OCI-LY1 (cell line): Measurements from ENCODE around the gene PKP3.

ENCODE experiments used
- H2AFZ ChIP-seq: fragments of 200-600 bp; sonication (generic), shearing (Covaris generic); 2 replicates; pipeline ENCODE4 v1.6.0; 2014; ENCODE audit warnings: antibody characterized with exemption, mild to moderate bottlenecking, low read length
- H3F3A ChIP-seq: fragments of 200-600 bp; sonication (generic), shearing (Covaris generic); 2 replicates; pipeline ENCODE4 v1.6.0; 2014; ENCODE audit warnings: mild to moderate bottlenecking, antibody characterized with exemption, low read length, moderate library complexity; ENCODE audit not compliant: insufficient read depth
- H3K27ac ChIP-seq: fragments of 200-600 bp; sonication (generic); 2 replicates; pipeline ENCODE4 v1.5.1; 2014; ENCODE audit warnings: low read length, mixed run types, mild to moderate bottlenecking, low read depth; ENCODE audit not compliant: poor library complexity, severe bottlenecking
- H3K27me3 ChIP-seq: fragments of 200-600 bp; sonication (generic); 2 replicates; pipeline ENCODE4 v1.6.0; 2014; ENCODE audit warnings: antibody characterized with exemption, mild to moderate bottlenecking, low read length, moderate library complexity; ENCODE audit not compliant: insufficient read depth
- H3K36me3 ChIP-seq: fragments of 200-600 bp; sonication (generic); 2 replicates; pipeline ENCODE4 v1.6.1; 2014; ENCODE audit warnings: mild to moderate bottlenecking, antibody characterized with exemption, low read length, moderate library complexity, mixed read lengths; ENCODE audit not compliant: insufficient read depth
- H3K4me1 ChIP-seq: fragments of 200-600 bp; sonication (generic); 2 replicates; pipeline ENCODE4 v1.5.1; 2014; ENCODE audit warnings: mild to moderate bottlenecking, low read length, moderate library complexity; ENCODE audit not compliant: insufficient read depth, severe bottlenecking
- H3K4me2 ChIP-seq: fragments of 200-600 bp; sonication (generic), shearing (Covaris generic); 2 replicates; pipeline ENCODE4 v1.6.1; 2014; ENCODE audit warnings: low read length
- H3K4me3 ChIP-seq: fragments of 200-600 bp; sonication (generic); 2 replicates; pipeline ENCODE4 v1.5.1; 2014; ENCODE audit warnings: low read length, low read depth, mild to moderate bottlenecking, mixed read lengths; ENCODE audit not compliant: poor library complexity, severe bottlenecking
- H3K79me2 ChIP-seq: fragments of 200-600 bp; shearing (Covaris generic); 2 replicates; pipeline ENCODE4 v1.6.1; 2016; ENCODE audit warnings: mixed run types, low read length, mixed read lengths; ENCODE audit not compliant: insufficient read depth
- H3K9ac ChIP-seq: fragments of 200-600 bp; sonication (generic), shearing (Covaris generic); 2 replicates; pipeline ENCODE4 v1.6.1; 2014; ENCODE audit warnings: mild to moderate bottlenecking, low read length, mixed read lengths
- H3K9me2 ChIP-seq: fragments of 200-600 bp; sonication (generic), shearing (Covaris generic); 2 replicates; pipeline ENCODE4 v1.6.1; 2014; ENCODE audit warnings: low read depth, mild to moderate bottlenecking, low read length, mixed read lengths
- H3K9me3 ChIP-seq: fragments of 200-600 bp; shearing (Covaris generic); 2 replicates; pipeline ENCODE4 v1.6.1; 2014; ENCODE audit warnings: low read length, mixed read lengths
- H4K20me1 ChIP-seq: fragments of 200-600 bp; sonication (generic), shearing (Covaris generic); 2 replicates; pipeline ENCODE4 v1.6.0; 2016; ENCODE audit warnings: mild to moderate bottlenecking, low read length; ENCODE audit not compliant: insufficient read depth
- EZH2 ChIP-seq: fragments of 200-600 bp; sonication (generic), shearing (Covaris generic); IDR thresholded peaks from 2 replicates; pipeline ENCODE4 v1.8.0; 2017; ENCODE audit warnings: borderline replicate concordance, mixed run types, mild to moderate bottlenecking, antibody characterized with exemption, low read length, moderate library complexity, mixed read lengths
- TF ChIP-seq, protein P1 (sequence below): fragments of 200-600 bp; sonication (generic), shearing (Covaris generic); IDR thresholded peaks from 2 replicates; pipeline ENCODE4 v1.5.1; 2017; ENCODE audit warnings: mild to moderate bottlenecking, antibody characterized with exemption, low read length, moderate library complexity, mixed read lengths

PKP3 gene

DNA sequence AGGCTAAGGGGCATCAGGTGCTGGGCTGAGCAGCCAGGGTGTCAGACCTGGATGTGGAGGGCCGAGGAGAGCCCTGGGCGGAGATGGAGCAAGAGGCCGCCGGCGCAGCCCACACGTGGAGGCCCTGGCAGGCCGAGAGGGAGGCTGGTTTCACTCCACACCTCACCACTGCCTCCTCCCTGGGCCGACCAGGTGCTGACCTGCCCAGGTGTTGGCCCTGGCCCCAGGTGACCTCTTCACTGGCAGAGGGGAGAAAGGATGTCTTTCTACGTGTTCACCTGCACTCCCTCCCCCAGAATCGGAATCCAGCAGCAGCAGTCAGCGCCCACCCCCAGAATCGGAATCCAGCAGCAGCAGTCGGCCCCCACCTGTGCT, 47.0 kb downstream of the PKP3 start:
- Histone ChIP-seq H3K9me3 (no peaks in the 10 kb centered on the region), H3K27ac (no peak overlapping the region), H3K4me2 (peak overlapping the region; percentile 67), H3K4me3 (peak overlapping the region; percentile 65), H3K27me3 (peaks cover 13% of the 10 kb centered on the region), H3K9me2 (no peaks in the 10 kb centered on the region), H3F3A (no peaks in the 10 kb centered on the region), H2AFZ (no peak overlapping the region), H3K4me1 (peaks cover 8% of the 10 kb centered on the region), H3K36me3 (no peaks in the 10 kb centered on the region), H4K20me1 (no peaks in the 10 kb centered on the region), H3K9ac (peak overlapping the region; percentile 60; the same call in 1 of the 2 replicates), H3K79me2 (no peaks in the 10 kb centered on the region)
- TF ChIP-seq, protein P1, sequence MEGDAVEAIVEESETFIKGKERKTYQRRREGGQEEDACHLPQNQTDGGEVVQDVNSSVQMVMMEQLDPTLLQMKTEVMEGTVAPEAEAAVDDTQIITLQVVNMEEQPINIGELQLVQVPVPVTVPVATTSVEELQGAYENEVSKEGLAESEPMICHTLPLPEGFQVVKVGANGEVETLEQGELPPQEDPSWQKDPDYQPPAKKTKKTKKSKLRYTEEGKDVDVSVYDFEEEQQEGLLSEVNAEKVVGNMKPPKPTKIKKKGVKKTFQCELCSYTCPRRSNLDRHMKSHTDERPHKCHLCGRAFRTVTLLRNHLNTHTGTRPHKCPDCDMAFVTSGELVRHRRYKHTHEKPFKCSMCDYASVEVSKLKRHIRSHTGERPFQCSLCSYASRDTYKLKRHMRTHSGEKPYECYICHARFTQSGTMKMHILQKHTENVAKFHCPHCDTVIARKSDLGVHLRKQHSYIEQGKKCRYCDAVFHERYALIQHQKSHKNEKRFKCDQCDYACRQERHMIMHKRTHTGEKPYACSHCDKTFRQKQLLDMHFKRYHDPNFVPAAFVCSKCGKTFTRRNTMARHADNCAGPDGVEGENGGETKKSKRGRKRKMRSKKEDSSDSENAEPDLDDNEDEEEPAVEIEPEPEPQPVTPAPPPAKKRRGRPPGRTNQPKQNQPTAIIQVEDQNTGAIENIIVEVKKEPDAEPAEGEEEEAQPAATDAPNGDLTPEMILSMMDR: no peak
- TF ChIP-seq EZH2: no peak

DNA sequence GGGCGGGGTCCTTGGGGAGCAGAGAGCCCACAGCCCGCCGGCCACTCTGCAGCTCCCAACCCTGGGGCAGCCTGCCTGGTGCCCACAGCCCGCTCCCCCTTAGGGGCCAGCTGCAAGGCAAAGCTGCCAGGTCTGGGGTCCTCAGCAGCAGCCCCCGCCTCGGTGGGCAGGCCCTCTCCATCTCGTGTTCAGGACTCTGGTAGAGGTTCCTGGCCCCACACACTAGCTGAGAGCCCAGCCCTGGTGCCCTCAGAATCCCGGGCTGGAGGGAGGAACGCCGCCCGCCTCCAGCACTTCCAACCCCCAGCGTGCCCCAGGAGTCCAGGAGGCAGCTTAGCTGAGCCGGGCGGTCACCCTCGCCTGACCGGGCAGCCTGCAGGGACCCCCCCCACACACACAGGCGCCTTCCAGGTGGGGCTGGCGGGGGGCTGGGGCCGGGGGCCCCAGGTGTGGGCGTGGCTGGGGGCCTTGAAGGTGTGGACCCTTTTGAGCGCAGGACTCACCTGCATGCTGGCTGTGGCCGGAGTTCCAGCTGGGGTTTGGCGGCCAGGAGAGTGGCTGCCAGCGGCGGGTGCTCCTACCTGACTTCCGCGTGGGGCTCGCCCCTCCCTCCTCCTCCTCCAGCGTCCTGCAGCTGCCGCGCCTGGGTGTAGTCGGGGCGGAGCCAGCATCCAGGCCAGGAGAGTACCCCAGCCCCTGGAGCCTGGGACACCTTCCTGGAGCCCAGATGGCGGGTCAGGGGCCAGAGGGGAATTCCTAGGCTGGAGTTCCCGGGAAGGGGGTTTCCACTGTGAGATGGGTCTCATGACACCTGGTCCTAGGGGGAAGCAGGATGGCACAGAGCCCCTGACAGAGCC, 47.6 kb downstream of the PKP3 start, which contains the start of gene ANO9:
ANO9 (minus strand) TSS at position 594 of the 857 bp plus-strand sequence; CDS start at position 509, 85 bp downstream.
- H3K9me3 ChIP-seq: no peaks in the 10 kb centered on the region
- H3K4me1 ChIP-seq: peaks cover 8% of the 10 kb centered on the region
- peaks cover 13% of the 10 kb centered on the region for H3K27me3 ChIP-seq
- no peak within 1 kb of the TSS for H3K27ac ChIP-seq
- H3K9me2 ChIP-seq: no peaks in the 10 kb centered on the region
- no peaks in the 10 kb centered on the region for H3K79me2 ChIP-seq
- no peaks in the 10 kb centered on the region for H3K36me3 ChIP-seq
- peak within 1 kb of the TSS; percentile 60; the same call in 1 of the 2 replicates for H3K9ac ChIP-seq
- no peaks in the 10 kb centered on the region for H3F3A ChIP-seq
- peak within 1 kb of the TSS; percentile 67 for H3K4me2 ChIP-seq
- TF ChIP-seq, protein P1: no peak
- TF ChIP-seq EZH2: no peak
- H2AFZ ChIP-seq: no peak within 1 kb of the TSS
- H4K20me1 ChIP-seq: no peaks in the 10 kb centered on the region
- H3K4me3 ChIP-seq: peak within 1 kb of the TSS; percentile 65

DNA sequence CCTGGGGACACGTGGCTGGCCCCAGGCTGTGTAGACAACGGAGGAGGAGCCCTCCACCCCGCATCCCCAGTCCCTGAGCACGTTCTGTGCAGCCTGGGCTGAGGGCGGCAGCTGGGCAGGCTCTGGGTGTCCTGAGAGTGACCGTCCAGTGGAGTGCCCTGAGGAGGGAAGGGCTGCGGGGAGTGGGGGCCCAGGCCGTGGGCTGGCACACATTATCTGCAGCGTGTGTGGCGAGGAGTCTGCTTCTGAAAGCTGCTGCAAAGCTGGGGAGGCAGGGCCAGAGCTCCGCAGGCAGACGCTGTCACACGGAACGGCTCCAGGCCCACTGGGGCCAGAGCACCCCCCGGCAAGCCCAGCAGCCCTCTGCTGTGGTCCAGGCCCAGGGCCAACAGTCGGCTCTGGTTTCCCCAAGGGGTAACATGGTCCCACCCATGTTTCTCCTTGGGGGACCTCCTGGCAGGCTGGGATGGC, 48.6 kb downstream of the PKP3 start:
- Histone ChIP-seq H3K9ac (no peak overlapping the region), H3K9me3 (no peaks in the 10 kb centered on the region), H3K4me3 (no peak overlapping the region), H2AFZ (no peak overlapping the region), H3K36me3 (no peaks in the 10 kb centered on the region), H3K27ac (no peak overlapping the region), H3K27me3 (peaks cover 8% of the 10 kb centered on the region; the same call in 1 of the 2 replicates), H4K20me1 (no peaks in the 10 kb centered on the region), H3K4me2 (no peak overlapping the region), H3K4me1 (peaks cover 8% of the 10 kb centered on the region), H3K9me2 (no peaks in the 10 kb centered on the region), H3K79me2 (no peaks in the 10 kb centered on the region), H3F3A (no peaks in the 10 kb centered on the region)
- no peak for TF ChIP-seq EZH2
- TF ChIP-seq, protein P1: no peak
